H1 (cell line): ENCODE results near the gene TCF7L1. TPM values are rescaled to one million over a fixed set of nuclear protein-coding genes. Genes with fewer than 3 reads are reported as not detected.

Experiments used
- CTCF ChIA-PET: fragments of 300-600 bp; sonication (Branson Sonifier 250); formaldehyde crosslinking; loops from one replicate; lab custom pipeline; 2021; ENCODE audit not compliant: partially characterized antibody; lab: Charles Lee
- POLR2A ChIA-PET: fragments of 300-600 bp; sonication (Branson Sonifier 250); formaldehyde crosslinking; loops from one replicate; lab custom pipeline; 2021; ENCODE audit warnings: inconsistent platforms; ENCODE audit not compliant: partially characterized antibody; lab: Charles Lee
- DNase-seq, 2 experiments: peaks; one replicate each; pipeline versions ENCODE4 v3.0.0 to v3.0.0-alpha.2; 2010 to 2022; ENCODE audit warnings: low spot score in 2 of 2, low read depth in 1 of 2, mixed read lengths in 1 of 2
- FAIRE-seq: peaks from 2 replicates; lab custom pipeline; 2011; peaks lifted over from hg19 to GRCh38; lab: Jason Lieb, UNC
- H2AFZ ChIP-seq: 2 replicates; pipeline ENCODE4 v1.8.1; 2012; ENCODE audit warnings: low read length, inconsistent platforms
- H2AK5ac ChIP-seq: 2 replicates; pipeline ENCODE4 v1.6.1; 2013; ENCODE audit warnings: low read depth, low read length
- H2BK120ac ChIP-seq: replicated peaks from 2 replicates; pipeline ENCODE3; 2013; ENCODE audit warnings: low read depth, low read length, inconsistent platforms
- H2BK12ac ChIP-seq: 2 replicates; pipeline ENCODE4 v1.6.1; 2013; ENCODE audit warnings: low read depth, low read length
- H2BK15ac ChIP-seq: 2 replicates; pipeline ENCODE4 v1.6.1; 2013; ENCODE audit warnings: low read length
- H2BK20ac ChIP-seq: 2 replicates; pipeline ENCODE4 v1.6.1; 2013; ENCODE audit warnings: low read length
- H2BK5ac ChIP-seq: 2 replicates; pipeline ENCODE4 v1.6.1; 2013; ENCODE audit warnings: low read depth, low read length
- H3K14ac ChIP-seq: 2 replicates; pipeline ENCODE4 v1.6.1; 2013; ENCODE audit warnings: inconsistent platforms; ENCODE audit not compliant: insufficient read length
- H3K18ac ChIP-seq: 2 replicates; pipeline ENCODE4 v1.6.1; 2013; ENCODE audit warnings: low read length; ENCODE audit errors: extremely low read depth
- H3K23ac ChIP-seq: 2 replicates; pipeline ENCODE4 v1.6.1; 2013; ENCODE audit warnings: inconsistent platforms; ENCODE audit not compliant: insufficient read length
- H3K23me2 ChIP-seq: 2 replicates; pipeline ENCODE4 v1.6.1; 2013; ENCODE audit warnings: low read depth, low read length
- H3K27ac ChIP-seq: 2 replicates; pipeline ENCODE4 v1.6.1; 2011; ENCODE audit warnings: low read depth, low read length, inconsistent platforms
- H3K27me3 ChIP-seq, 4 experiments: replicated peaks in 1 of 4; 1 replicate in 1 of 4; 2 replicates in 3 of 4; pipeline versions ENCODE4 v1.6.1 to v1.8.1; 2011 to 2013; ENCODE audit warnings: low read length in 3 of 4, mild to moderate bottlenecking in 3 of 4, inconsistent platforms in 2 of 4, mixed read lengths in 2 of 4, moderate library complexity in 1 of 4; ENCODE audit not compliant: control insufficient read depth in 3 of 4, insufficient read depth in 3 of 4; ENCODE audit errors: extremely low read depth in 1 of 4
- H3K36me3 ChIP-seq, 4 experiments: 2 replicates each; pipeline versions ENCODE4 v1.6.1 to v1.8.1; 2011 to 2013; ENCODE audit warnings: mild to moderate bottlenecking in 4 of 4, low read length in 3 of 4, moderate library complexity in 2 of 4, control low read depth in 1 of 4, inconsistent platforms in 1 of 4; ENCODE audit not compliant: insufficient read depth in 4 of 4, control insufficient read depth in 2 of 4
- H3K4ac ChIP-seq: replicated peaks from 2 replicates; pipeline ENCODE3; 2013; ENCODE audit warnings: low read length, low read depth, mixed read lengths, inconsistent platforms; ENCODE audit not compliant: insufficient read length
- H3K4me1 ChIP-seq, 4 experiments: replicated peaks in 1 of 4; 1 replicate in 1 of 4; 2 replicates in 3 of 4; pipeline versions ENCODE4 v1.6.1 to v1.8.1; 2011 to 2013; ENCODE audit warnings: low read length in 3 of 4, inconsistent platforms in 2 of 4, mixed read lengths in 1 of 4; ENCODE audit not compliant: insufficient read depth in 4 of 4, control insufficient read depth in 3 of 4
- H3K4me2 ChIP-seq, 2 experiments: 2 replicates each; pipeline versions ENCODE4 v1.6.1 to v1.8.1; 2011 to 2013; ENCODE audit warnings: low read depth in 2 of 2, low read length in 2 of 2, control low read depth in 1 of 2, inconsistent platforms in 1 of 2, mild to moderate bottlenecking in 1 of 2; ENCODE audit not compliant: insufficient read depth in 1 of 2
- H3K4me3 ChIP-seq, 4 experiments: fragments of 200-600, 300-600 bp in 1 of 4; sonication (generic), shearing (Covaris generic), sonication (Bioruptor Twin) in 1 of 4; 2 replicates each; pipeline versions ENCODE4 v1.5.1 to v1.8.1; 2011 to 2016; ENCODE audit warnings: low read length in 4 of 4, low read depth in 3 of 4, control low read depth in 2 of 4, inconsistent platforms in 2 of 4, mild to moderate bottlenecking in 2 of 4, mixed read lengths in 1 of 4, moderate library complexity in 1 of 4; ENCODE audit not compliant: insufficient read depth in 2 of 4; ENCODE audit errors: extremely low read depth in 1 of 4
- H3K56ac ChIP-seq: replicated peaks from 2 replicates; pipeline ENCODE3; 2013; ENCODE audit warnings: low read depth, mild to moderate bottlenecking, mixed read lengths, low read length, inconsistent platforms; ENCODE audit not compliant: insufficient read length
- H3K79me1 ChIP-seq: 2 replicates; pipeline ENCODE4 v1.6.1; 2013; ENCODE audit warnings: low read depth, low read length, control low read depth
- H3K79me2 ChIP-seq, 2 experiments: 2 replicates each; pipeline versions ENCODE4 v1.6.1 to v1.8.1; 2012 to 2013; ENCODE audit warnings: low read length in 2 of 2, mild to moderate bottlenecking in 2 of 2, inconsistent platforms in 1 of 2; ENCODE audit not compliant: insufficient read depth in 2 of 2, control insufficient read depth in 1 of 2
- H3K9ac ChIP-seq, 4 experiments: replicated peaks in 1 of 4; 1 replicate in 1 of 4; 2 replicates in 3 of 4; pipeline versions ENCODE4 v1.6.1 to v1.8.1; 2011 to 2013; ENCODE audit warnings: low read depth in 3 of 4, low read length in 3 of 4, control low read depth in 2 of 4, mild to moderate bottlenecking in 2 of 4, moderate library complexity in 2 of 4, inconsistent platforms in 1 of 4; ENCODE audit errors: extremely low read depth in 1 of 4
- H3K9me3 ChIP-seq, 2 experiments: 2 replicates each; pipeline versions ENCODE4 v1.6.1 to v1.8.1; 2012 to 2013; ENCODE audit warnings: mild to moderate bottlenecking in 2 of 2, moderate library complexity in 2 of 2, control low read depth in 1 of 2, inconsistent platforms in 1 of 2, low read depth in 1 of 2, low read length in 1 of 2, mixed read lengths in 1 of 2; ENCODE audit not compliant: insufficient read depth in 2 of 2
- H4K20me1 ChIP-seq, 2 experiments: replicated peaks in 1 of 2; 2 replicates each; pipeline versions ENCODE3 to v1.8.1; 2011 to 2013; ENCODE audit warnings: inconsistent platforms in 2 of 2, low read length in 2 of 2, mild to moderate bottlenecking in 1 of 2; ENCODE audit not compliant: insufficient read depth in 2 of 2, control insufficient read depth in 1 of 2
- H4K5ac ChIP-seq: 2 replicates; pipeline ENCODE4 v1.6.1; 2013; ENCODE audit warnings: low read length, low read depth, mixed read lengths, inconsistent platforms; ENCODE audit not compliant: insufficient read length
- H4K8ac ChIP-seq: 2 replicates; pipeline ENCODE4 v1.8.0; 2013; ENCODE audit warnings: mild to moderate bottlenecking, moderate library complexity, low read length, inconsistent platforms; ENCODE audit not compliant: insufficient read depth; ENCODE audit errors: extremely low read depth
- H4K91ac ChIP-seq: replicated peaks from 2 replicates; pipeline ENCODE3; 2013; ENCODE audit warnings: low read length, mixed read lengths, inconsistent platforms; ENCODE audit not compliant: insufficient read length
- BRCA1 ChIP-seq: IDR thresholded peaks from 2 replicates; pipeline ENCODE4 v1.6.1; 2012; ENCODE audit warnings: low read depth, low read length, improper control_type of control experiment
- CHD2 ChIP-seq: IDR thresholded peaks from 2 replicates; pipeline ENCODE4 v1.6.1; 2012; ENCODE audit warnings: low read length, improper control_type of control experiment
- CREB1 ChIP-seq: IDR thresholded peaks from 2 replicates; pipeline ENCODE4 v1.6.1; 2012; ENCODE audit warnings: inconsistent platforms
- JUN ChIP-seq: IDR thresholded peaks from 2 replicates; pipeline ENCODE4 v1.6.1; 2011; ENCODE audit warnings: low read depth, mild to moderate bottlenecking, improper control_type of control experiment, low read length
- RAD21 ChIP-seq, 2 experiments: IDR thresholded peaks in 1 of 2; conservative IDR thresholded peaks in 1 of 2; 2 replicates each; pipeline ENCODE4 v1.6.1; 2011; ENCODE audit warnings: low read depth in 2 of 2, low read length in 2 of 2, improper control_type of control experiment in 1 of 2, inconsistent platforms in 1 of 2, mild to moderate bottlenecking in 1 of 2, moderate library complexity in 1 of 2
- RNF2 ChIP-seq: fragments of 200-900, 300-1000 bp; sonication (generic); IDR thresholded peaks from 2 replicates; pipeline ENCODE4 v1.7.1; 2016; ENCODE audit warnings: borderline replicate concordance, low read depth, mild to moderate bottlenecking, antibody characterized with exemption, low read length; ENCODE audit not compliant: poor library complexity, severe bottlenecking; ENCODE audit errors: missing control alignments
- TAF1 ChIP-seq: IDR thresholded peaks from 2 replicates; pipeline ENCODE4 v1.6.1; 2011; ENCODE audit warnings: mild to moderate bottlenecking, low read depth, low read length
- WGBS, 2 experiments: shearing (Covaris generic) in 1 of 2; methylation state at CpG; one replicate each; pipeline versions ENCODE4 v1.1.6 to v1.1.7; 2013 to 2015; ENCODE audit warnings: low lambda C conversion rate in 2 of 2, mixed read lengths in 2 of 2, inconsistent platforms in 1 of 2, low coverage in 1 of 2, missing lambda C conversion rate in 1 of 2; ENCODE audit not compliant: insufficient replicate concordance in 2 of 2, insufficient coverage in 1 of 2, insufficient read length in 1 of 2; ENCODE audit errors: extremely low coverage in 1 of 2, missing lambda C conversion rate in 1 of 2; 5-methylcytosine and 5-hydroxymethylcytosine counted together
- polyA plus RNA-seq, 7 experiments: library from polyadenylated mRNA; depleted of rRNA in 3 of 7; stranded (reverse) in 5 of 7; unstranded in 2 of 7; fragments of >200 nt in 5 of 7; fragments of 200-250 nt in 2 of 7; gene quantifications; 1 replicate in 5 of 7; 2 replicates in 1 of 7; 4 replicates in 1 of 7; pipeline versions ENCODE4 v1.2.1 to v1.2.3, GENCODE V29; 2011 to 2013; ENCODE audit warnings: missing spikeins in 2 of 7, mixed read lengths in 2 of 7
- total RNA-seq: library from RNA; stranded (reverse); fragmentation: NEBNext Ultra II Directional; extraction: Animal tissue kit (Norgen Biotek cat#: 25700); gene quantifications from 2 replicates; pipeline ENCODE4 v1.2.1, GENCODE V29; 2021

Gene TCF7L1
- total and polyA plus RNA-seq, 2 of the 8 experiments (the other 6 are each of a cell fraction or from before 2014, with no cell fraction given) = 27.5 to 108 TPM

DNA sequence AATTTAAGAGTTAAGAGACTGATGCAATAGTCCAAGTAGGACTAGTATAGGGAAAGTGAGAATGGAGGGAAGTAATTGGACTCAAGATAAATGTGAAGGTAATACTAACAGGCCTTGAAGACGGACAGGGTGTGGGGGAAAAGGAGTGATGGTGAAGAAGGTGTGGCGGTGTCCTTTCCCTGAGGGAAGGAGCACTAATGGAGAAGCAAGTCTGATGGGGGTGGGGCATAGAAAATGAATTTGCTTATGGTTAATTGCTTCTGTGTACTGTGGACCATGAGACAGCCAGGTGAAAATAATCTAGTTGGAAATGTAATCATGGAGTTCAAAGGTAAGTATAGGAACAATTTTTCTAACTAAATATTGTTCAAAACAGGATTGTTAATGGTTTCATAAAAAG lies 201.7 kb downstream of the TCF7L1 start:
- no peak overlapping the region for H2BK20ac ChIP-seq
- no peaks in the 10 kb centered on the region; a peak in 2 of 4 replicates for H3K9me3 ChIP-seq
- no peak overlapping the region for H2BK12ac ChIP-seq
- H2BK120ac ChIP-seq = no peak overlapping the region
- H3K56ac ChIP-seq = no peak overlapping the region
- no peak overlapping the region for H3K23ac ChIP-seq
- 50% methylated on average over 2 of the region's 2 CpGs; no CpG with 5 or more reads in 1 of the 2 experiments for WGBS, 2 experiments
- H3K4me3 ChIP-seq = no peak overlapping the region
- no peak overlapping the region for H2AFZ ChIP-seq
- H4K5ac ChIP-seq = no peak overlapping the region
- H2BK5ac ChIP-seq = no peak overlapping the region
- POLR2A ChIA-PET = no interaction called here
- H3K18ac ChIP-seq = no peak overlapping the region
- H3K27me3 ChIP-seq = no peaks in the 10 kb centered on the region
- no peak overlapping the region for H3K9ac ChIP-seq
- H2AK5ac ChIP-seq = no peak overlapping the region
- H3K14ac ChIP-seq = no peak overlapping the region
- no peak overlapping the region for H3K4me2 ChIP-seq
- no peaks in the 10 kb centered on the region for H3K23me2 ChIP-seq
- H4K91ac ChIP-seq = no peak overlapping the region
- no peak overlapping the region for H2BK15ac ChIP-seq
- no peak for DNase-seq
- CTCF ChIA-PET = no interaction called here
- H3K79me2 ChIP-seq = no peaks in the 10 kb centered on the region
- no peak for FAIRE-seq
- H3K4me1 ChIP-seq = peaks cover 0 to 4% (median 0%) of the 10 kb centered on the region in 4 experiments; a peak in 1 of 7 replicates
- H3K36me3 ChIP-seq = no peaks in the 10 kb centered on the region
- H4K20me1 ChIP-seq = no peaks in the 10 kb centered on the region
- H4K8ac ChIP-seq = no peak overlapping the region
- no peaks in the 10 kb centered on the region for H3K79me1 ChIP-seq
- no peak overlapping the region for H3K27ac ChIP-seq
- H3K4ac ChIP-seq = no peak overlapping the region
- TF ChIP-seq BRCA1 (no peak), CREB1 (no peak), RNF2 (no peak), JUN (no peak), TAF1 (no peak), RAD21 (IDR thresholded peaks at IDR 0.05 in 1 of 2, conservative IDR thresholded peaks at IDR 0.05 in 1 of 2; ENCODE audit: low read depth in 2 of 2, low read length in 2 of 2) (no peak), CHD2 (no peak)
